ENCODE data around the gene USP35. TPM values are rescaled to one million over a fixed set of nuclear protein-coding genes. Genes with fewer than 3 reads are reported as not detected.

Gene USP35
- polyA plus RNA-seq, 1 of the 3 experiments (the other 2 are of a cell fraction) = 8.4 TPM

DNA sequence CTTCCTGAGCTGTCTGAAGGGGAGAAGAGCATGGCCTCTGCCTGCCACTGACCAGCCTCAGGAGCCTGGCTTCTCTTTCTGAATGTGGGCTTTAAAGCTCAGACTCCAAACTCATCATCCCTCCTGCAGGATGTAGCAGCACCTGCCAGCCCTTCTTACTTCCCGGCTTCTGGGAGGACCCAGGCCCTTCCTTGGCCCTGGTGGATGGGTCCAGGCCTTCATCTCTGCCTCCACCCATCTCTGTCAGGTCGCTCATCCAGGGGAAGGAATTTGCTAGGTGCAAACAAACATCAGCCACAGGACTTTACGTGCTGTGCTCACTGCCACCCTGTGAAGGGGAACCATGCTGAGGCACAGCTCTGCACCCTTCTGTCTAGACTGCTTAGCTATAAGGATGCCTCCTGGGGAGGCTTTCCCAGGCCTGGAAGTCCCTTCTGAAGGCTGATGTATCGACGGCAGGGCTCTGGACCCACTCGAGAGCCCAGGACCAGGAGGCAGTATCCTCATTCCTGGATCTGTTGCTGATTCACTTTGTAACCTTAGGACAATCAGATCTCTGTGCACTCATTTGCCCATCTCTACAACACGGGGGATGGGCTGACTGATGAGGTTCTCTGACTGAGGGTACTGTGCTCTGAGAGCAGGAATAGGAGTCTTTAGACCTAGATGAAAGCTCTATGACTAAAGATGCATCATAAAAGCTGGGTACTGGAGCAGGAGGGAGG is 30.9 kb downstream of the USP35 start:
- peaks cover 22 to 76% of the 10 kb centered on the region in 2 experiments for H3K36me3 ChIP-seq (replicated peaks in 1 of 2; ENCODE audit: control insufficient read depth in 1 of 2, insufficient read depth in 2 of 2, low read length in 1 of 2)
- no peaks in the 10 kb centered on the region for H3K27me3 ChIP-seq (ENCODE audit: insufficient read depth)
- no peaks in the 10 kb centered on the region for H3F3A ChIP-seq (replicated peaks; ENCODE audit: insufficient read depth)
- no peak overlapping the region for H3K4me3 ChIP-seq (ENCODE audit: low read depth in 2 of 2, low read length in 1 of 2)
- H3K4me2 ChIP-seq = no peak overlapping the region
- H3K9me3 ChIP-seq = no peaks in the 10 kb centered on the region
- H3K27ac ChIP-seq (ENCODE audit: low read depth in 2 of 2, low read length in 1 of 2) = no peak overlapping the region; a peak in 1 of 4 replicates
- no peaks in the 10 kb centered on the region for H3K9me2 ChIP-seq
- H2AFZ ChIP-seq (ENCODE audit: low read depth) = no peak overlapping the region
- no peaks in the 10 kb centered on the region for H3K79me2 ChIP-seq (ENCODE audit: insufficient read depth)
- no peak for TF ChIP-seq RFX5 (IDR thresholded peaks at IDR 0.05; ENCODE audit: low read length)
- no peak for TF ChIP-seq MXI1 (IDR thresholded peaks at IDR 0.05; ENCODE audit: low read depth, low read length)
- TF ChIP-seq SIN3A (IDR thresholded peaks at IDR 0.05; ENCODE audit: borderline replicate concordance, low read depth, low read length) = no peak
- TF ChIP-seq, protein P1, sequence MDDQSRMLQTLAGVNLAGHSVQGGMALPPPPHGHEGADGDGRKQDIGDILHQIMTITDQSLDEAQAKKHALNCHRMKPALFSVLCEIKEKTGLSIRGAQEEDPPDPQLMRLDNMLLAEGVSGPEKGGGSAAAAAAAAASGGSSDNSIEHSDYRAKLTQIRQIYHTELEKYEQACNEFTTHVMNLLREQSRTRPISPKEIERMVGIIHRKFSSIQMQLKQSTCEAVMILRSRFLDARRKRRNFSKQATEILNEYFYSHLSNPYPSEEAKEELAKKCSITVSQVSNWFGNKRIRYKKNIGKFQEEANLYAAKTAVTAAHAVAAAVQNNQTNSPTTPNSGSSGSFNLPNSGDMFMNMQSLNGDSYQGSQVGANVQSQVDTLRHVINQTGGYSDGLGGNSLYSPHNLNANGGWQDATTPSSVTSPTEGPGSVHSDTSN (IDR thresholded peaks at IDR 0.05) = no peak
- no peak for TF ChIP-seq POLR2AphosphoS5 (IDR thresholded peaks at IDR 0.05; ENCODE audit: low read depth, low read length)
- TF ChIP-seq FOXJ3 (CRISPR knock-in tag; IDR thresholded peaks at IDR 0.05) = no peak
- TF ChIP-seq, protein P2, sequence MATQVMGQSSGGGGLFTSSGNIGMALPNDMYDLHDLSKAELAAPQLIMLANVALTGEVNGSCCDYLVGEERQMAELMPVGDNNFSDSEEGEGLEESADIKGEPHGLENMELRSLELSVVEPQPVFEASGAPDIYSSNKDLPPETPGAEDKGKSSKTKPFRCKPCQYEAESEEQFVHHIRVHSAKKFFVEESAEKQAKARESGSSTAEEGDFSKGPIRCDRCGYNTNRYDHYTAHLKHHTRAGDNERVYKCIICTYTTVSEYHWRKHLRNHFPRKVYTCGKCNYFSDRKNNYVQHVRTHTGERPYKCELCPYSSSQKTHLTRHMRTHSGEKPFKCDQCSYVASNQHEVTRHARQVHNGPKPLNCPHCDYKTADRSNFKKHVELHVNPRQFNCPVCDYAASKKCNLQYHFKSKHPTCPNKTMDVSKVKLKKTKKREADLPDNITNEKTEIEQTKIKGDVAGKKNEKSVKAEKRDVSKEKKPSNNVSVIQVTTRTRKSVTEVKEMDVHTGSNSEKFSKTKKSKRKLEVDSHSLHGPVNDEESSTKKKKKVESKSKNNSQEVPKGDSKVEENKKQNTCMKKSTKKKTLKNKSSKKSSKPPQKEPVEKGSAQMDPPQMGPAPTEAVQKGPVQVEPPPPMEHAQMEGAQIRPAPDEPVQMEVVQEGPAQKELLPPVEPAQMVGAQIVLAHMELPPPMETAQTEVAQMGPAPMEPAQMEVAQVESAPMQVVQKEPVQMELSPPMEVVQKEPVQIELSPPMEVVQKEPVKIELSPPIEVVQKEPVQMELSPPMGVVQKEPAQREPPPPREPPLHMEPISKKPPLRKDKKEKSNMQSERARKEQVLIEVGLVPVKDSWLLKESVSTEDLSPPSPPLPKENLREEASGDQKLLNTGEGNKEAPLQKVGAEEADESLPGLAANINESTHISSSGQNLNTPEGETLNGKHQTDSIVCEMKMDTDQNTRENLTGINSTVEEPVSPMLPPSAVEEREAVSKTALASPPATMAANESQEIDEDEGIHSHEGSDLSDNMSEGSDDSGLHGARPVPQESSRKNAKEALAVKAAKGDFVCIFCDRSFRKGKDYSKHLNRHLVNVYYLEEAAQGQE (IDR thresholded peaks at IDR 0.05; ENCODE audit: low read depth, low read length) = no peak
- TF ChIP-seq, protein P3, sequence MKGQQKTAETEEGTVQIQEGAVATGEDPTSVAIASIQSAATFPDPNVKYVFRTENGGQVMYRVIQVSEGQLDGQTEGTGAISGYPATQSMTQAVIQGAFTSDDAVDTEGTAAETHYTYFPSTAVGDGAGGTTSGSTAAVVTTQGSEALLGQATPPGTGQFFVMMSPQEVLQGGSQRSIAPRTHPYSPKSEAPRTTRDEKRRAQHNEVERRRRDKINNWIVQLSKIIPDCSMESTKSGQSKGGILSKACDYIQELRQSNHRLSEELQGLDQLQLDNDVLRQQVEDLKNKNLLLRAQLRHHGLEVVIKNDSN (IDR thresholded peaks at IDR 0.05; ENCODE audit: borderline replicate concordance, low read depth) = no peak
- TF ChIP-seq TCF12 (IDR thresholded peaks at IDR 0.05) = no peak
- TF ChIP-seq, protein P4, sequence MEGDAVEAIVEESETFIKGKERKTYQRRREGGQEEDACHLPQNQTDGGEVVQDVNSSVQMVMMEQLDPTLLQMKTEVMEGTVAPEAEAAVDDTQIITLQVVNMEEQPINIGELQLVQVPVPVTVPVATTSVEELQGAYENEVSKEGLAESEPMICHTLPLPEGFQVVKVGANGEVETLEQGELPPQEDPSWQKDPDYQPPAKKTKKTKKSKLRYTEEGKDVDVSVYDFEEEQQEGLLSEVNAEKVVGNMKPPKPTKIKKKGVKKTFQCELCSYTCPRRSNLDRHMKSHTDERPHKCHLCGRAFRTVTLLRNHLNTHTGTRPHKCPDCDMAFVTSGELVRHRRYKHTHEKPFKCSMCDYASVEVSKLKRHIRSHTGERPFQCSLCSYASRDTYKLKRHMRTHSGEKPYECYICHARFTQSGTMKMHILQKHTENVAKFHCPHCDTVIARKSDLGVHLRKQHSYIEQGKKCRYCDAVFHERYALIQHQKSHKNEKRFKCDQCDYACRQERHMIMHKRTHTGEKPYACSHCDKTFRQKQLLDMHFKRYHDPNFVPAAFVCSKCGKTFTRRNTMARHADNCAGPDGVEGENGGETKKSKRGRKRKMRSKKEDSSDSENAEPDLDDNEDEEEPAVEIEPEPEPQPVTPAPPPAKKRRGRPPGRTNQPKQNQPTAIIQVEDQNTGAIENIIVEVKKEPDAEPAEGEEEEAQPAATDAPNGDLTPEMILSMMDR (IDR thresholded peaks at IDR 0.05) = no peak
- no peak for TF ChIP-seq FOXM1 (IDR thresholded peaks at IDR 0.05; ENCODE audit: low read depth)
- TF ChIP-seq NFIC (IDR thresholded peaks at IDR 0.05; ENCODE audit: borderline replicate concordance) = no peak
- TF ChIP-seq RAD21 (IDR thresholded peaks at IDR 0.05; ENCODE audit: low read length) = no peak
- TF ChIP-seq ELF1 (IDR thresholded peaks at IDR 0.05) = no peak
- no peak for TF ChIP-seq CHD2 (IDR thresholded peaks at IDR 0.05; ENCODE audit: low read length, partially characterized antibody)
- no peak for TF ChIP-seq TAF1 (IDR thresholded peaks at IDR 0.05; ENCODE audit: borderline replicate concordance, low read depth, low read length)
- no peak for TF ChIP-seq MEF2A (IDR thresholded peaks at IDR 0.05; ENCODE audit: borderline replicate concordance, low read depth)
- TF ChIP-seq YY1 (IDR thresholded peaks at IDR 0.05; ENCODE audit: low read depth) = no peak
- no peak for TF ChIP-seq RXRA (IDR thresholded peaks at IDR 0.05; ENCODE audit: borderline replicate concordance, low read depth)
- TF ChIP-seq FOSL2 (IDR thresholded peaks at IDR 0.05; ENCODE audit: borderline replicate concordance, low read depth) = no peak
- DNase-seq = no peak
- no peak overlapping the region for H3K9ac ChIP-seq
- H3K4me1 ChIP-seq (ENCODE audit: control insufficient read depth in 1 of 2, insufficient read depth in 2 of 2, low read depth in 1 of 2, low read length in 1 of 2) = peaks cover 0 to 7% of the 10 kb centered on the region in 2 experiments; a peak in 1 of 4 replicates
- no peaks in the 10 kb centered on the region for H4K20me1 ChIP-seq (ENCODE audit: insufficient read depth)
- 87% methylated on average over 6 of the region's 7 CpGs for WGBS (ENCODE audit: low lambda C conversion rate)
- ChIA-PET CTCF (interaction anchor here (1.0 to 4.0 kb wide), 5 partner anchors 9 to 344 kb away, joined by 3 to 13 read pairs (median 3); no protein-coding TSS in a partner anchor), POLR2A (no interaction called here)

Data from SK-N-SH (cell line).